Measurements from ENCODE around the gene CXCL16.

CXCL16 gene

DNA sequence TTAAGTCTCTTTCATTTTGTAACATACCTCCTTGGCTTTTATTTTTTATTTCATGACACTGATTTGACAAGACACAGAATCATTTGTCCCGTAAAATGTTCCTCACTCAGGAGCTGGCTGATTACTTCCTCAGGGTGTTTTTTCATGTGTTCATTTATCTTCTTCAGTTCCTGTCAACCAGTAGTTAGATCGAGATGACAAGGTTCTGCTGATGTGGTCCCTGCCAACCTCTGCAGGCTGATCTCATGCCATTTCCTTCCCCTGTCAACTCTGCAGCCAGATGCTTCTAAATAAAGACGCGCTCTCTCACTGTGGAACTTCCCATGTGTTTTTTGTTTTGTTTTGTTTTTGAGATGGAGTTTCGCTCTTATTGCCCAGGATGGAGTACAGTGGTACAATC lies 8.1 kb upstream of the CXCL16 start:
- no peak overlapping the region for H3K27ac ChIP-seq (ENCODE audit: low read depth, low read length)
- no peaks in the 10 kb centered on the region for H3K36me3 ChIP-seq (ENCODE audit: insufficient read depth, low read length)
- no peak overlapping the region for H3K4me3 ChIP-seq (ENCODE audit: low read depth in 1 of 2, low read length in 2 of 2)
- peaks cover 17 to 36% of the 10 kb centered on the region in 2 donors for H3K27me3 ChIP-seq (ENCODE audit: control insufficient read depth in 1 of 2, insufficient read depth in 2 of 2, low read length in 2 of 2)
- H3K9me3 ChIP-seq (ENCODE audit: low read length) = no peaks in the 10 kb centered on the region
- no peaks in the 10 kb centered on the region for H3K4me1 ChIP-seq (ENCODE audit: insufficient read depth, low read length)
- no peak overlapping the region for H3K9ac ChIP-seq (ENCODE audit: low read length)

DNA sequence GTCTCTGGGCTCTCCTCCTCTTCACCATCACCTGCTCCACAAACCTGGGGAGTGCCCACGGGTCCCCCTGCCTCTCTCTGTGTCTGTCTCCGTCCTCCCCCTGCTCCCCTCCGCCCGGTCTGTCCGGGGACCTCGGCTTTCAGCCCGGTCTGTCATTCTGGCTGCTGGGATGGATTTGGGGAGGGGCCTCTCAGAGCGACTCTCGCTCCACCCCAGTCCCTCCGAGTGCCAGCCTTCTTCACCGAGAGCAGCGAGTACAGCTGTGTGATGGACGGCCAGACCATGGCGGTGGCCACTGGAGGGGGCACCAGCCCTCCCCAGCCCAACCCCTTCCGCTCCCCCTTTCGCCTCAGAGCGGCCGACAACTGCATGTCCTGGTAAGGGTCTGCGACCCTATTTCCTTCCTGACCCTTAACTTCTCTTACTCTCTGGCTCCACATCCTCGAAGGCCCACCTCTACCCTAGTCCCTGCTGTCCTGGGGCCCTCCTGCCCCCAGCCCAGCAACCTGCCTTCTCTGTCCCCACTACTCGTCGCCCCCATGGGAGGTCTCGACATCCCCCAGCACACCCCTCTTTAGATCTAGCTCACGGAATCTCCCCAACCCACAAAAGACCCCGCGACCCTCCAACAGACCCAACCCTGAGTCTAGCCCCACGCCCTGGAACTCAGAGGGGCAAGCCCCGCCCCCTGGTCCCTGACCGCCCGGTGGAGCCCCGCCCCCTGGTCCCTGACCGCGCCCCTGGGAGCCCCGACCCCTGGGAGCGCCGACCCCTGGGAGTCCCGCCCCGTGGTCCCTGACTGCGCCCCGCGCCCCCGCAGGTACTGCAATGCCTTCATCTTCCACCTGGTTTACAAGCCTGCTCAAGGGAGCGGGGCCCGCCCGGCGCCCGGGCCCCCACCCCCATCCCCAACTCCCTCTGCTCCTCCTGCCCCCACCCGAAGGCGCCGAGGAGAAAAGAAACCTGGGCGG lies 5.6 kb upstream of the CXCL16 start:
- Histone ChIP-seq H3K9me3 (ENCODE audit: low read length) (no peaks in the 10 kb centered on the region), H3K27ac (ENCODE audit: low read depth, low read length) (no peak overlapping the region), H3K4me1 (ENCODE audit: insufficient read depth, low read length) (no peaks in the 10 kb centered on the region), H3K4me3 (ENCODE audit: low read depth in 1 of 2, low read length in 2 of 2) (no peak overlapping the region), H3K9ac (ENCODE audit: low read length) (no peak overlapping the region), H3K27me3 (ENCODE audit: control insufficient read depth in 1 of 2, insufficient read depth in 2 of 2, low read length in 2 of 2) (peaks cover 17 to 36% of the 10 kb centered on the region in 2 donors), H3K36me3 (ENCODE audit: insufficient read depth, low read length) (no peaks in the 10 kb centered on the region)

DNA sequence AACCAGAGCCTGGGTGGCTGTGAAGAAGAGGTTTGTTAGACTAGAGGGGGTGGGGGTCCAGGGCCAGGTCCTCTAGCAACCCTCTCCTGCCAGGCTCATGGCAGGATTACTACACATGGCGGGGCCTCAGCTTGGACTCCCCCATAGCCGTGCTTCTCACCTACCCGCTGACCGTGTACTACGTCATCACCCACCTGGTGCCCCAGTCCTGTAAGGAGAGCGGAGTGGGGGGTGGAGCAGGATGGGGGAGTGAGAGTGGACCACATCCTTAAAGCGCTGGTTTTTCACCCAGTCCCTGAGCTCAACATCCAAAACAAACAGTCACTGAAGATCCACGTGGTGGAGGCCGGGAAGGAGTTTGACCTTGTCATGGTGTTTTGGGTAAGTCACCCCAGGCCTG lies 4.2 kb upstream of the CXCL16 start:
- Histone ChIP-seq H3K27me3 (ENCODE audit: control insufficient read depth in 1 of 2, insufficient read depth in 2 of 2, low read length in 2 of 2) (peaks cover 17 to 36% of the 10 kb centered on the region in 2 donors), H3K27ac (ENCODE audit: low read depth, low read length) (no peak overlapping the region), H3K9me3 (ENCODE audit: low read length) (no peaks in the 10 kb centered on the region), H3K4me1 (ENCODE audit: insufficient read depth, low read length) (peaks cover 2% of the 10 kb centered on the region), H3K9ac (ENCODE audit: low read length) (no peak overlapping the region), H3K4me3 (ENCODE audit: low read depth in 1 of 2, low read length in 2 of 2) (no peak overlapping the region), H3K36me3 (ENCODE audit: insufficient read depth, low read length) (no peaks in the 10 kb centered on the region)

DNA sequence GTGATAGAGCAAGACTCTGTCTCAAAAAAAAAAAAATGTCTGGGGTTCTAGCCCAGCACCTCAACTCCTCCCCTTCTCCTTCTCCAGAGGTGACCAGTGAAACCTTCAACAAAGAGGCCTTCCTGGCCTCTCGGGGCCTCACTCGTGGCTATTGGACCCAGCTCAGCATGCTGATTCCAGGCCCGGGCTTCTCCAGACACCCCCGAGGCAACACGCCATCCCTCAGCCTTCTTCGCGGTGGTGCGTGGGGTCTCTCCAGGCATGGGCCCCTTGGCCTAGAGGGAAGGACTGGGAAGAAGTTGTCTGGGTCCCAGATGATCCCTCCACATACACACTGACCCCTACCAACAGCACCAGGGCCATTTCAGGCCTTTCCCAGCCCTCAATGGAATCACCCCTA lies 3.5 kb upstream of the CXCL16 start:
- Histone ChIP-seq H3K27me3 (ENCODE audit: control insufficient read depth in 1 of 2, insufficient read depth in 2 of 2, low read length in 2 of 2) (peaks cover 18 to 35% of the 10 kb centered on the region in 2 donors), H3K4me1 (ENCODE audit: insufficient read depth, low read length) (peaks cover 8% of the 10 kb centered on the region), H3K9me3 (ENCODE audit: low read length) (no peaks in the 10 kb centered on the region), H3K27ac (ENCODE audit: low read depth, low read length) (no peak overlapping the region), H3K4me3 (ENCODE audit: low read depth in 1 of 2, low read length in 2 of 2) (no peak overlapping the region), H3K36me3 (ENCODE audit: insufficient read depth, low read length) (no peaks in the 10 kb centered on the region), H3K9ac (ENCODE audit: low read length) (no peak overlapping the region)

DNA sequence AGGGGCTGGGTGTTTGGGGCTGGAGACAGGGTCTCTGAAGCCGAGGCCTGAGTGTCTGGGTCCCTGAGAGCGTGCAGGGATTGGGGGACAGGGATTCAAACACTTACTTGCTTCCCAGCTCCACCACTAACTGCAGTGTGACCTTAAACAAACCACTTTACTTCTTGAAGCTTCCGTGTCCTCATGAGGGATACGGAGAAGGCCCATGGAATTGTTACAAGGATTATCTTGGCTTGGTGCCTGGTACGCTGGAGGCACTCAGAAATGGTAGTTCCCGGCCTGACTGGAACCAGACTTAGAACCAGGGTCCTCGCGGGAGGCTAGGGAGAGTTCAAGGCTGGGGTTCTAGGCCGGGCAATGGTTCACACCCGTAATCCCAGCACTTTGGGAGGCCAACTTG lies 2.9 kb upstream of the CXCL16 start:
- peaks cover 11% of the 10 kb centered on the region for H3K4me1 ChIP-seq (ENCODE audit: insufficient read depth, low read length)
- H3K27ac ChIP-seq (ENCODE audit: low read depth, low read length) = no peak overlapping the region
- H3K27me3 ChIP-seq (ENCODE audit: control insufficient read depth in 1 of 2, insufficient read depth in 2 of 2, low read length in 2 of 2) = peaks cover 21 to 36% of the 10 kb centered on the region in 2 donors
- H3K9me3 ChIP-seq (ENCODE audit: low read length) = no peaks in the 10 kb centered on the region
- no peak overlapping the region for H3K4me3 ChIP-seq (ENCODE audit: low read depth in 1 of 2, low read length in 2 of 2)
- H3K36me3 ChIP-seq (ENCODE audit: insufficient read depth, low read length) = no peaks in the 10 kb centered on the region
- no peak overlapping the region for H3K9ac ChIP-seq (ENCODE audit: low read length)

DNA sequence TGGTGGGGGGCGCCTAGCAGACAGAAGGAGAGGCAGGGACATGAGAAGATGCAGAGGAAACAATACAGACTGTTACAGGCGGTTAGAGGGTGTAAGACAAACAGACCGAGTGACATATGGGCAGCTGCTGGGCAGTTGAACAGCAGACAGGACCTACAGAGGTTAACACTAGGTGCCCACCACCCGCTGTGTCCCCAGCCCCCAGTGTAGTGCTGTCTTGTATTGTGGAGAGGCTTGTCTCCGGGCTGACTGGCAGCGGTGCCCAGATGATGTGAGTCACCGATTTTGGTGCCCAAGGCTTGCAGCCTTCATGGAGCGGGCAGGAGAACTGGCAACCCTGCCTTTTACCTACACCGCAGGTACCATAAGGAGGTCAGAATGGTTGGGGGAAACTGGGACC lies 2.4 kb upstream of the CXCL16 start:
- H3K9me3 ChIP-seq (ENCODE audit: low read length) = no peaks in the 10 kb centered on the region

DNA sequence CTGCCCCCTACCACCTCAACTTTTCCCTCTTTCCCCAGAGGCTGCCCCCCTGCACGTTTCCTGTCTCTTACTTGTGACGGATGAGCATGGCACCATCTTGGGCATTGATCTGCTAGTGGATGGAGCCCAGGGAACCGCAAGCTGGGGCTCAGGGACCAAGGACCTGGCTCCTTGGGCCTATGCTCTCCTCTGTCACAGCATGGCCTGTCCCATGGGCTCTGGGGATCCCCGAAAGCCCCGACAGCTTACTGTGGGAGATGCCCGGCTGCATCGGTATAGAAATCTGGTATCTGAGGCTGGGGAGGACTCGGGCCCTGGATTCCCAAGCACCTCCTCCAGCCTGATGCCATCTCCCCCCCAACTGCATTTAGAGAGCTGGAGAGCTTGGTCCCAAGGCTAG lies 1.8 kb upstream of the CXCL16 start:
- Histone ChIP-seq H3K27ac (ENCODE audit: low read depth, low read length) (no peak overlapping the region), H3K4me3 (ENCODE audit: low read depth in 1 of 2, low read length in 2 of 2) (no peak overlapping the region), H3K4me1 (ENCODE audit: insufficient read depth, low read length) (peaks cover 11% of the 10 kb centered on the region), H3K9ac (ENCODE audit: low read length) (no peak overlapping the region), H3K36me3 (ENCODE audit: insufficient read depth, low read length) (no peaks in the 10 kb centered on the region), H3K27me3 (ENCODE audit: control insufficient read depth in 1 of 2, insufficient read depth in 2 of 2, low read length in 2 of 2) (peaks cover 21 to 36% of the 10 kb centered on the region in 2 donors), H3K9me3 (ENCODE audit: low read length) (no peaks in the 10 kb centered on the region)

More for the DNA sequence above, 2.4 kb upstream of the CXCL16 start:
- no peaks in the 10 kb centered on the region for H3K36me3 ChIP-seq (ENCODE audit: insufficient read depth, low read length)
- no peak overlapping the region for H3K4me3 ChIP-seq (ENCODE audit: low read depth in 1 of 2, low read length in 2 of 2)
- no peak overlapping the region for H3K9ac ChIP-seq (ENCODE audit: low read length)
- H3K27ac ChIP-seq (ENCODE audit: low read depth, low read length) = no peak overlapping the region
- peaks cover 11% of the 10 kb centered on the region for H3K4me1 ChIP-seq (ENCODE audit: insufficient read depth, low read length)
- H3K27me3 ChIP-seq (ENCODE audit: control insufficient read depth in 1 of 2, insufficient read depth in 2 of 2, low read length in 2 of 2) = peaks cover 21 to 36% of the 10 kb centered on the region in 2 donors

DNA sequence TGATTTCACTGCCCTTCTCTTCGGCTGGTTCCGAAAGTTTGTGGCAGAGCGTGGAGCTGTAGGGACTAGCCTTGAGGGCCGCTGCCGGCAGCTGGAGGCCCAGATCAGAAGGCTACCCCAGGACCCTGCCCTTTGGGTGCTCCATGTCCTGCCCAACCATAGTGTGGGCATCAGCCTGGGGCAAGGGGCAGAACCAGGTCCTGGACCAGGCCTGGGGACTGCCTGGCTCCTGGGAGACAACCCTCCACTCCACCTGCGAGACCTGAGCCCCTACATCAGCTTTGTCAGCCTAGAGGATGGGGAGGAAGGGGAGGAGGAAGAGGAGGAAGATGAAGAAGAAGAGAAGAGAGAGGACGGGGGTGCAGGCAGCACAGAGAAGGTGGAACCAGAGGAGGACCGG lies 856 bp upstream of the CXCL16 start:
- H3K4me1 ChIP-seq (ENCODE audit: insufficient read depth, low read length) = peaks cover 11% of the 10 kb centered on the region
- H3K27ac ChIP-seq (ENCODE audit: low read depth, low read length) = no peak overlapping the region
- no peak overlapping the region for H3K9ac ChIP-seq (ENCODE audit: low read length)
- H3K36me3 ChIP-seq (ENCODE audit: insufficient read depth, low read length) = no peaks in the 10 kb centered on the region
- H3K9me3 ChIP-seq (ENCODE audit: low read length) = no peaks in the 10 kb centered on the region
- H3K27me3 ChIP-seq (ENCODE audit: control insufficient read depth in 1 of 2, insufficient read depth in 2 of 2, low read length in 2 of 2) = peaks cover 16 to 29% of the 10 kb centered on the region in 2 donors
- no peak overlapping the region for H3K4me3 ChIP-seq (ENCODE audit: low read depth in 1 of 2, low read length in 2 of 2)

DNA sequence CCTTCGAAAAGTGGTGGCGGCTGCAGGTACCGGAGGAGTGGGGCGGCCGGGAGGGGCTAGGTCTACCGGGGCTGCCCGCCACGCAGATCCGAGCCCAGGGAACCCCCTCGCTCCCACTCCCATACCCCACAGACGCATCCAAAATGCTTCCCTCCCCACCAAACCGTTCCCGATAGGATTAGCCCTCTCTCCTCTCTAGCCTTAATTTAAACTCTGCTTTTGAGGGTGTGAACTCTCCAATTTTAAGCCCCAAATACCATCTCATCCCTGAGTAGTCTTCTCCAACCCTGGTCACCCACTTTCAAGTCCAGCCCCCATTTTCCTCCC lies 260 bp upstream of the CXCL16 start:
- Histone ChIP-seq H3K36me3 (ENCODE audit: insufficient read depth, low read length) (no peaks in the 10 kb centered on the region), H3K4me3 (ENCODE audit: low read depth in 1 of 2, low read length in 2 of 2) (peak overlapping the region; percentile 48 to 61), H3K9me3 (ENCODE audit: low read length) (no peaks in the 10 kb centered on the region), H3K27ac (ENCODE audit: low read depth, low read length) (no peak overlapping the region), H3K9ac (ENCODE audit: low read length) (no peak overlapping the region), H3K4me1 (ENCODE audit: insufficient read depth, low read length) (peaks cover 11% of the 10 kb centered on the region), H3K27me3 (ENCODE audit: control insufficient read depth in 1 of 2, insufficient read depth in 2 of 2, low read length in 2 of 2) (peaks cover 10 to 23% of the 10 kb centered on the region in 2 donors)

DNA sequence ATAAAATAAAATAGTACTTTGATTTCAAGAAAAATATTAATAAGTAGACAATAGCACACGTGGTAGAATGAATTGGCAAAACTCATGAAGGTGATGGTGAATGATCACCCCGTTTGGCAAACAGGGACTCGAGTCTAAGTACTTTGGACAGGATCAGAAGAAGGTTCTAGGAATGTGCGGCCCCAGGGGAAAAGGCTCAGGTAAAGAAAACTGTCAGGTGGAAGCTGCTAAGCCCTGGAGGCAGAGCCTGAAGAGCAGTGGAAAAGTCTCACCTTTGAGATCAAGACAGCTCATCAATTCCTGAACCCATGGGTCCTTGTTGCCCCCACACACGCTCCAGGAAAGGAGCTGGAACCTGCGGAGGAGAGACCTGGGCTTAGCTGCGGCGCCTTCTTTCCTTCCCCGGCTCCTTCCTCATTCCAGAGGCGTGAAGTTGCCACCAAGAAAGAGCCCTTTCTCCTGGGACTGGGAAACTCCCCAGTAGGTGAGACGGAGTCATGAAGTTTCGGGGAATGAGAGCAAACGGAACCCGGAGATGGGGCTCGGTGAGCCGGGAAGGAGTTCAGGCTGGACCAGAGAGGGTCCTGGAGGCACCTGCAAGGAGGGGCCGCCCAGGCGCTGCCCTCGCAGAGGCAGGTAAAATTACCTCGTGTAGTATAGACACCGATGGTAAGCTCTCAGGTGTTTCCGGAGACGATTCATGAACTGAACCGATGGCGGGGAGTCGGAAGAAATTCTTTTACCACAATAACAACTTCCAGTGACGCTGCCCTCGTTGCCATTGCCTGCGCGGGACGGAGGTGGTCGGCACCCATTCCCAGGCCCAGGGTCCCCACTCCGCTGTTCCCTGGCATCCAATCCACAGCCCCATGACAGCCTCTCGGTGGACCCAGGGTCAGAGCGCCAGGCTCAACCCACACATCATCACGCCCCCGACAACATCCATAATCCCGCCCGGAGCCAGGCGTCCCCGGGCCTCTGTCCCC lies 1.3 kb downstream of the CXCL16 start:
- H3K9ac ChIP-seq (ENCODE audit: low read length) = peak overlapping the region; percentile 29
- H3K27ac ChIP-seq (ENCODE audit: low read depth, low read length) = peak overlapping the region; percentile 1
- H3K36me3 ChIP-seq (ENCODE audit: insufficient read depth, low read length) = peaks cover 7% of the 10 kb centered on the region
- peaks cover 11% of the 10 kb centered on the region for H3K4me1 ChIP-seq (ENCODE audit: insufficient read depth, low read length)
- no peaks in the 10 kb centered on the region for H3K9me3 ChIP-seq (ENCODE audit: low read length)
- peaks cover 4 to 7% of the 10 kb centered on the region in 2 donors for H3K27me3 ChIP-seq (ENCODE audit: control insufficient read depth in 1 of 2, insufficient read depth in 2 of 2, low read length in 2 of 2)
- H3K4me3 ChIP-seq (ENCODE audit: low read depth in 1 of 2, low read length in 2 of 2) = peak overlapping the region; percentile 48 to 61

All from muscle layer of colon (tissue), 2 donors.